ENCODE measurements around the gene NT5DC3.

The NT5DC3 gene

DNA sequence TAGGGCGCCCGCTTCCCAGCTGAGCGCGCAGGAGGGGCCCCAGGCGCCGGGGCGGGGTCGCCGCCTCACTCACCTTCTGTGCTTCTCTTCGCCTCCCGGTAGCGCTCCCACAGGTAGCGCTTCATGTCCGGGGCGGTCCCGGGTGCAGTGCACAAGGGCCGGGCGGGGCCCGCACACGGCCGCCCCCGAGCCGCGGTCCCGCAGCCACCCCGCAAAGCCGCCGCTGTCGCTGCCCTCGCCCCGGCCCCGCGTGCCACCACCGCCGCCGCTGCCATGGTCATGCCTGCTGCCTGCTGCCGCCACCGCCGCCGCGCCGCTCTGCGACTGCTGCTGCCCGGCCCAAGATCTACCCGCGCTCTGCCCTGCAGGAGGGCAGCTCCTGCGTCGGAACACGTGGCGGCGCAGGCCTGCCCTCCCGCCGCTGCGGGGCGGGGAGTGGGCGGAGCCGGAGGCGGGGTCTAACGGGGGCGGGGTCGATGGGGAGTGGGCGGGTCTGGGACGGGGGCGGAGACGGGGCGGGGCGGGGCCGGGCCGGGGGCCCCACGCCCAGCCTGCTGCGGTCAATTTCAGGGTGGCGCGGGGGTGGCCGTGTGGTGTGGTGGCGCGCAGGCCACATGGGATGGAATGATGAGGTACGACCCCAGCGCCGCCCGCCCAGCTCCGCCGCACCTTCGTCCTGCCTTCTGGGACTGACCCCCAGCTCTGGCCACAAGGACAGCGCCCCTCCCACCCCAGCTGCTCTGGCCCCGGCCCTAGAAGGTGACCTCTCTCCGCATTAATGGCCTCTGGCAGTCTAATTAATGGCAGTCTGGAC lies at the start of gene NT5DC3:
Gene NT5DC3, minus strand, starts transcription at position 359 of the 814 bp plus-strand sequence. Its CDS starts 78 bp downstream, at position 281.
- DNase-seq (ENCODE audit: low spot score): peak; percentile 95

DNA sequence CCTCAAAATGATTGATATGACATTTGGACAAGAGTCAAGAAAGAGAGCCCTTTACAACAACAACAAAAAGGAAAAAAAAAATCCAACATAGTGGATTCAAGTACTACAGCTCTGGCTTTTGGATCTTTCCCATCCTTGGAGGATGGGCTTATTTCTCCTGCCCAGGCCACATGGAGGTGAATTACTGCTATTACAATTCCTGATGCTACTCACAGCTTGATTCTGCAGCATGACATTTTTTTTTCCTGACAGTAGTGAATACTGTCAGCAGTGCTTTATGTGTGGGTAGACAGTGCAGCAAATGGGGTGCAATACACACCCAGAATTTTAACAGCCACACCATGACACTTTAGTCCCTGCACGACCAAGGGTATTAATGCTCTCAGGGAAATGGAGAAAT lies 46.7 kb upstream of the NT5DC3 start:
- DNase-seq (ENCODE audit: low spot score): no peak

DNA sequence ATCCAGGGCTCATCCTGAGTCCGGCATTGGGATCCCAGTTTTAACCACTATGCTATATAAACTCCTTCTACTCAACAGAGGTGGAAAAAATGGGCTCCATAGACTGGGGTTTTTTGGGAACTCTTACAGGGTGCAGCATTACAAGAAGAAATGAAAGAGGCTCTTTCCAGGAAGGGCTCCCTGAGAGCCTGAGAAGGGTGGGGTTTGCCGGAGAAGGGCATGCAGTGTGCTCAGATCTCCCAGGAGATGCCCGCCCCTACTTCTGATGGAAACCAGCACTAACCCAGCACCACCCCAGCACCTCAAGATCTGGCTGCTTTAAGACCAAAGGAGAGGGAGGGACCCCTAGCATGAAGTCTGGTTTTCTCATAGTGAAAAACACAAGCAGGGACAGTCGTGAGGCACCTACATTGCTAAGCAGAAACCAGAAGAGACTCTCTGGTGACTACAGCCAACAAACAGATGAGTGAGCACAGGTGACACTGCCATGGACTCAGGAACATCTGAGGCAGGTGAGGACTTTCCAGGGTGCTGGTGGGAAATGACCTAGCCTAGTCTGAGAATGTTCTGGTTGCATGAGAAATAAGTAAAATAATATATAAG lies 45.3 kb upstream of the NT5DC3 start:
- no peak for DNase-seq (ENCODE audit: low spot score)

DNA sequence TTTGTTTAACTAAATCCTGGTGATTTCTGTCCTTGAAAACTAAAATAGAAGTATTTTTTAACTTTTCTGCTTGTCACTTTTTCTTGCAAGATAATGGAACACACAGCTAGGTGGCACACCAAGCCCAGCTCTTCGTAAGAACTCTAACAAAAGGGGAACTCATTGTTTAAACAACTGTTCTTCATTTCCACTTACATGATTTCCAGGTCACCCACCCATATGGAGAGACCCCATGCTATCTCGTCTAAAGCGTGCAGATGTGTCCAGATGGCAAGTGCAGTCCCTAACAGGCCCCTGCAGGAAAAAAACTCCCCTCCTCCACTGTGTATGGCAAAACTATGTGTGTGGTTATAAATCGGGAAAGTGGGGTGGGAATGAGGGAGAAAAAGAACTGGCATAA lies 43.3 kb upstream of the NT5DC3 start:
- DNase-seq (ENCODE audit: low spot score): peak; percentile 74

DNA sequence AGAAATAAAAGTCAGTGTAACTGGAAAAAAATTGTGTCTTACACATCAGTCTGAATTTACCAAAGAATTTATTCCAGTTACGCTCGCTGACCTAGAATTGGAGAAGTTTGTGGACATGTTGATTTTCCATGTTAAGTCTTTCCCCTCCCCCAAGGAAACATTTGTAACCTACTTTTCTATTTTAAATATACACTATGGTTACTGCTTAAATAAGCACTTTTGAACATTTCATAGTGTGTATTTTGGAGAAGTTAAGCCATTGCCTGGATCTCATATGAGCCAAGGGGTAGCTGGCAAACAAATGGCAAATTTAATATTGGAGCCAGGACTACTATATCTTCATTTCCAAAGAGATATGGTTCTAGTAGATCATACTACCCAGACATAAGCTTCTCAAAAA lies 42.9 kb upstream of the NT5DC3 start:
- DNase-seq (ENCODE audit: low spot score): no peak

DNA sequence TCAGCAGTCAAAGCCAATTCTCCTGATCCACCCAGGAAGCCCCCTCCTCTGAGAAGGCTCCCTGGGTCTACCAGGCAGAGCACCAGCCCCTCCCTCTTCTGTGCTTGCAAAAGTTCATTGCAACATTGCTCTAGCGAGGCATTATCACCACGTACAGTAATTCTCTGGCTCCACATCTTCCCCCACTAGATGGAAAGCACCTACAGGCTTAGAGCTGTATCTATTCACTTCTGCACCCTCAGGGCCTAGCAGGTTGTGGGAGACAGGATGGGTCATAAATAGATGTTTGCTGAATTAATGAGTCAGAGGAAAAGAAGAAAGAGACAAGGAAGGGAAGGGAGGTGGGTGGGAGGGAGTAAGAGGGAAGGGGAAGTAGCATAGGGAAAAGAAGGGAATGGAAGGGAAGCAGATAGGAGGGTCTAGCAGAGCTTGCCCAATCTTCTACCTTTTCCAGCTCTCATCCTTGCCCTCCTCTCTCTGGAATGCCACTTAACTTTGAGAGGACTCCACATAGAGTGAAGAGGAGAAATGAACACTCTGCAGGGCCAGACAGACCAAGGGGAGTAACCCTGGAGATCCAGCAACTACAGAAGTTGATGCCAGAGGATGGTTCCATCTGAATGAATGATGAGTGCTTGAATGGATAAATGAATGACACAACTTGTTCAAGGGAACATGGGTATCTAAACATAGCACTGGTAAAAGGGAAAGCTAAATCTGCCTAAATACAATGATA lies 42.0 kb upstream of the NT5DC3 start:
- DNase-seq (ENCODE audit: low spot score): no peak

DNA sequence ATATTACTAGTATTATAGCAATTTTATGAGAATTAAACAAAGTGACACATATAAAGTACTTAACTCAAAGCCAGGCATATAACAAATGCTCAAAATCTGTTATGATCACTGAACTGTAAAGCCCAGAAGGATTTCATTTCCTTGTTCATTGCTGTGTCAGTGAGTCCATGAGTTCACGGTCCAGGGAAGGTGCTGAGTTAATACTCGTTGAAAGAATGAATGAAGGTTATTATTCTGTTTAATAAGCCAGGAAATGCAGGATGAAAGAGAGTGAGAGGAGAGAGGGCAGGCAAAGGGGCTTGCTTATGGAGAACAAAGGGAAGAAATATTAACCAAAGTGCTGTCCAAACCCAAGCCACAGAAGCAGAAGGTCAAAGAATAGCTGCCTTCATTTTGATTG lies 40.2 kb upstream of the NT5DC3 start:
- no peak for DNase-seq (ENCODE audit: low spot score)

DNA sequence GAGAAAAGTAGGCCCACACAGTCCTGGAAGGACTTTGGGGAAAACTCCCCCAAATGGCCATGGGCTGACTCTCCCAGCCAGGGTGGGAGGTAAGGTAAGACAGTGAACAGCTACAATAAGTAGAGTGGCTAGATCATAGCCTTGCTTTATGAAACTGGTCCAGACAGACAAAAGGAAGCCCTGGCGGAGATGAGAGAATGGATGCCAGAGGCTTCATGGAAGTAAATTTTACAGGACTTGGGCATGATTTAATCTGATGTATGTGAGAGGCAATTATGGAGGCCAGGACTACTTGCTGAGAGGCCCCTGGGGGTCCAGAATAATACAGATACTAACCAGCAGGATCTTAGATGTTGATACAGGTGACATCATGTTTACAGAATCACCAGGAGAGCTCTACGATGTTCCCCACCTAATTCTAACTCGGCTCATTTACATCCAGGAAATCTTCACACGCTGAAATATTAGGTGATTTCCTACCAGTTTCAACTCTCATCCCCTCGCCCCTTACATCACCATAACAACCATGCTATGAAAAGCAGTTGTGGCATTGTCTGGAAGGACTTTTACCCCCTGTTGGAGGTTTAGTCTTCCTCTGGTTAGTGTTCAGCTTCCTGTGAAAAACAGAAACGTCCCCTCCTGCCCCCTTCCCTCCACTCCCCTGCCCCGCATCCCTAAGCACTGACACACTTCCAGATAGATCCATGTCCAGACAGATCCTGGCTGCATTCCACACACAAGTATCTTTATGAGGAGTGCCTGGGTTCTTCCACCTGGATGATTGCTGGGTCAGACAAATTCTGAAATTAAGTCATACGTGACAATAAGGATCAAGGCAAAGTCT lies 39.5 kb upstream of the NT5DC3 start:
- no peak for DNase-seq (ENCODE audit: low spot score)

DNA sequence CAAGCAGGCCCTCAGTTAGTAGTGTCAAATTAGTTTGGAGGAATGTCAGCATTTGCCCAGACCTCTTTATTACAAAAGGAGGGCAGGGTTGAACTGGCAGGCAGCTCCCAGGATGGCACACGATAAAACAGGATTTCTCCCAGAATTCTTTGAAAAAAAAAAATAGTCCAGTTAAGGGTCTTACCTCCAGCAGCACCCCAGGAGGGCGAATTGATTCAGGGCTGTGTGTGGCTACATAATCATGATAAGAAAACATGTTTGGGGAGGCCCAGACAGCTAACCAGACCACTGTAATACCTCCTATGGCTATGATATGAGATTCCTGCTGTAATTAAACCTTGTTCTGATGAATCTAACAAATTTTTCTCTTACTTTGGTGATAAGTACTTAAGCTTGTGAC lies 38.8 kb upstream of the NT5DC3 start:
- no peak for DNase-seq (ENCODE audit: low spot score)

DNA sequence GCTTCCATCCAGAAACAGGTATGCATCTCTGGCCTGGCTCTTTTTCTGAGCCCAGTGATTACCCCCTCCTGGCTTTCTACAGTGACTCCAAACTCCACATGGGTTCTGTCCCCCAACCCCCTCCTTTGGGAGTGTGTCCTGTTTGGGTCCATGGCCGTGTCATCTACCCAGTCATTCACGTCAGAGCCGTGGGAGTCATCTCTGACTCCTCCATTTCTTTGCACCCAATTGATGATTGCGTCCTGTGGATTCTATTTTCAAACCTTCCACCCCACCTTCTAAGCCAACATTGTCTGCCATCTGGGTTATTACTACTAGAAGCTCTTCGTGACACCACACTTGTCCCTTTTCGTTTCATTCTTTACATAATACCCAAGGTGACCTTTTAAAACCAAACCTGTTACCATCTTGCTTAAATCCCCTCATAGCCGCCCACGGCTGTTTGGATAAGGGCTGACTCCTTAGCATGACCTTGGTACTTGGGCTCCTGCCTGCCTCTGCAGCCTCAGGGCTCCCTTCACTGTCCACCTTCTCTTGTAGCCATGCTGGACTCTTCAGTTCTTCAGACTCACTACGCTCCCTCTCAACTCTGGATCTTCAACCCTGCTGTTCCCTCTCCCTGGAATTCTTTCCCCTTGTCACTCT lies 38.1 kb upstream of the NT5DC3 start:
- DNase-seq (ENCODE audit: low spot score): no peak

DNA sequence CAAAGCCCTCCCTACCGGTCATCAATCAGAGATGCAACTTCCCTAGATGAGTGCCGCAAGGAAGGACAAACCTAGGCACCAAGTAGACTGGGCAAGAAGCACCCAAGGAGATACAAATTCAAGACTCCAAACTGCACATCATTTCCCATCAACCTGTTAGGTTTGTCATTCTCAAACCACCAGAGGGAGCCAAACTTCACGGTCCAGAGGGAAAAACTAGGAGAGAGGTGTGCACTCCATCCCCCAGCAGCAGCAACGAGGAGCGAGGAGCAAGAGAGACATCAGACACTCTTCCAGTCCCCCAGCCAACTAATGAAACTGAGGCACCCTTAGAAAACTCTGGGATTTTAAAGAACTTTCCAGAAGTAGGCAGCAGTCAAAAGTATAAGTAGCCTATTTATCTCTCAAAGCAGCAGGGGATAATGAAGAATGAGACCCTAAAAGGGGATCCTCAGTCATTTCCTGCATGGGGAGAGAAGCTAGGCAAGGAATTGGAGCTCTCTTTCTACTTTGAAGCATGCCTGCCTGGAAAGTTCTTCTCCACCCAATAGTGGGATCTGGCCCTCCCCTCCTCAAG lies 37.0 kb upstream of the NT5DC3 start:
- DNase-seq (ENCODE audit: low spot score): peak; percentile 83

DNA sequence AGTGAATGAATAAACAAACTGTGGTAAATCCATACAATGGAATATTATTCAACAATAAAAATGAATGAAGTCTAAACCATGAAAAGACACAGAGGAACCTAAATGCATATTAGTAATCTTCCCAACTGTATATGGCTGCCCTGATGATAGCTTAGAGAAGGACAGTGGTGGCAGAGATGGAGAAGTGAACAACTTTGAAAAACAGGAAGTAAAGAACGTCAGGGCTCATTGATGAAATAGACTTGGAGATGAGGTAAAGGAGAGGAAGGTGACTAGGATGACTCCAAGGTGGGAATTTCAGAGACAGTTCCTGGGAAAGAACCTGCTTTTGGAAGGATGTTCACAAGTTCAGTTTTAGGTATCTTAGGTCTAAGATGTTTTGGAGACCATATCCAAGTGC lies 36.3 kb upstream of the NT5DC3 start:
- DNase-seq (ENCODE audit: low spot score): no peak

DNA sequence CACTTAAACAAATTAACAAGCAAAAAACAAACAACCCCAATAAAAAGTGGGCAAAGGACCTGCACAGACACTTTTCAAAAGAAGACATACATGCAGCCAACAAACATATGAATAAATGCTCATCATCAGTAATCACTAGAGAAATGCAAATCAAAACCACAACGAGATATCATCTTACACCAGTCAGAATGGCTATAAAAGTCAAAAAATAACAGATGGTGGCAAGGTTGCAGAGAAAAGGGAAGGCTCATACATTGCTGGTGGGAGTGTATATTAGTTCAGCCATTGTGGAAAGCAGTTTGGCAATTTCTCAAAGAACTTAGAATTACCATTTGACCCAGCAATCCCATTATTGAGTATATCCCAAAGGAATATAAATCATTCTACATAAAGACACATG lies 34.6 kb upstream of the NT5DC3 start:
- no peak for DNase-seq (ENCODE audit: low spot score)

DNA sequence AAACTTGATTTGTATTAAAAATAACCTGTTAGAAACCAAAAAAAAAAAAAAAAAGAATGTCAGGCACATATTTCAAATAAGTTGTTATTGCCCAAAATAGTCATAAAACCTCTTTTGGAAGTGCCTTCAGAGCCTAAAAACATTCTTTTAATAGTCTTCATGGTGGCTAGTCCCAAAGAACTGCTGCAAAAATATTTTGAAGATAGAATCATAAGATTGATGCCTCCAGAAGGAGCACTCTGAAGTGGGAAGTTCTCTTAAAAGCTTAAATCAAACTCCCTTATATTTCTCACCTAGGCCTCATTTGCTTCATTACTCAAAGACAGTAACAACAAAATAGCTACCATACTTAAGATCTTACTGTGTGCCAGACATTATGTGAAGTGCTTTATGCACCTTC lies 27.2 kb upstream of the NT5DC3 start:
- DNase-seq (ENCODE audit: low spot score): peak; percentile 25

DNA sequence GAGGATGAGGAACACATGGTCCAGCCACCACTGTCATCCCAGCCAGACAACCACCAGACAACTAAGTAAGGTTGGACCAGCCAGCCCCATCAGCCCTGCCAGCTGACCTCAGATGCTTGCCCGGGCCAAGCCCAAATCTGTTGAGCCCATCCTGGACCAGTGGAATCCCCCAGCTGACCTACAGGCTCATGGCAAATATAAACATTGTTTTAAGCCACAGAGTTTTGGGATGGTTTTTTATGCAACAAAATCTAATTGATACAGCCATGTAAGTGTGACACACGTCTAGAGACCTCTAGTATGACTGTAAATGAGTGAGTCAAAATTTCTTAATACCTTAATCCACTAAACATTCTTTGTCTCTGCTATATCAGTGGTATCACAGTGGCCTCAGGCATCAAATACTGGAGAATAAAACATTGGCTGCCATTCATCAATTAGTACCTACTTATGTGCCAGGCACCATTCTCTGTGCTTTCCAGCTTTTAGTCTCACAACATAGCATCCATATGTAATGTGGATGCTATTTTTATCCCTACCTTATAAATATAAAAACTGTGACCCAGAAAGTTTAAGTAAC lies 24.2 kb upstream of the NT5DC3 start:
- no peak for DNase-seq (ENCODE audit: low spot score)

DNA sequence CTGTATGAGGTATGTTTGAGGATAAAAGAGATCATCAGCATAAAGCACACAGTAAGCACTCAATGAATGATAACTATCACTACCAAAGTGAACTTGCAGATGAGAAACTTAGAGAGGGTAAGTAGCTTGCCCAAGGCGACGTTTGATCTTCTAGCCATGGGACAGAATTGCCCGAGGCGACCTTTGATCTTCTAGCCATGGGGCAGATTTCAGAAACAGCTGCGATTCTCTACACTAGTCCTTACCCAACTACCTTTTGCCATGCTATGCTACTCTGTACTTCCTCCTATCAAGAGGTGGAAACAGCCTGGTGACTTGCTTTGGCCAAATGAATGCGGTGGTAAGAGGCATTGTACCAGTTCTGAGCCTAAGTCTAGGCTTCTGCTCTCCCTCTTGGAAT lies 23.7 kb upstream of the NT5DC3 start:
- DNase-seq (ENCODE audit: low spot score): no peak

DNA sequence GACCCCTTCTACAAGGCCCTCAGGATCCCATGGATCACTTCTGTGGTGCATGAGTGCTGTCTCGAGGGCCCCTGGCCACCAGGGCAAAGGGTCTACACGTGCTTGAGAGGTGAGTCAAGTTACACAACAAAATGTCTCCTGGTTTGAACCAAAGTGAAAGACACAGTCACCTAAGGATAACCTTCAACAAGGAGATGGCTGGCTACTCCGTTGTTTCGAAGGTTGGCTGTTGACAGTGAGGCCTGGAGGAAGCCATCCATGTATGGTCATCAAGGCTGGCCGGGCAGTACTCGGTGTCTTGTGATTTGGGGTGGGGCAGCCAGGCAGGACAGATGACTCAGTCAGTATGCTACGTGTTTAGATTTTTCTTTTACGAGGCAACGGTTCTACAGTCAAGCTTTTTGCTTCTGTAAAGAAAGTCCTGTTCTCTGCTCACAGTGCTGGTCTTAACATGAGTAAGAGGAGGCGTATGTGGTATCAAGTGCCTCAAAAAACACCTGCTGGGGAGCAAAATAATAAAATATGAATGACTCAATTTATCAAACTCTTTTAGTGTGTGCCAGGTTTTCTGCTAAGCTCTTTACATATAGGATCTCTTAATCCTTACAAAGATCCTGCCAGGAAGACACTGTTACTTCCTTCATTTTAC lies 18.0 kb upstream of the NT5DC3 start:
- peak; percentile 94 for DNase-seq (ENCODE audit: low spot score)

DNA sequence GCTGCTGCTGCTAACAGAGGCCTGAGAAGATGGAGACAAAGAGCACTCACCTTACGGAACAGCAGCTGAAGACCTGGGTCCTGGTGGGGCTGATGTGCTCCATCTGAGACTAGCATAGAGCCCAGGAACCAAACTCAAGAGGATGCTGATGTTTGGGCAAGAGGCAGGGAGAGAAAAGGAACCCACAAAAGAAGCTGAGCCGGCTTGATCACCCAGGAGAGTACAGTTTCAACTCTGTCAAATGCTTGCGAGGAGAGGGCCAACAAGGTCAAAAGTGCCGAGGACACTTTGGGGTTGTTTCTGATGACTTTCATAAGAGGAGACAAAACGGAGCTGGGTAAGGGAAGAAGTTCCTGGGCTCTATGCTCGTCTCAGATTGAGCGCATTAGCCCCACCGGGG lies 17.3 kb upstream of the NT5DC3 start:
- DNase-seq (ENCODE audit: low spot score): no peak

DNA sequence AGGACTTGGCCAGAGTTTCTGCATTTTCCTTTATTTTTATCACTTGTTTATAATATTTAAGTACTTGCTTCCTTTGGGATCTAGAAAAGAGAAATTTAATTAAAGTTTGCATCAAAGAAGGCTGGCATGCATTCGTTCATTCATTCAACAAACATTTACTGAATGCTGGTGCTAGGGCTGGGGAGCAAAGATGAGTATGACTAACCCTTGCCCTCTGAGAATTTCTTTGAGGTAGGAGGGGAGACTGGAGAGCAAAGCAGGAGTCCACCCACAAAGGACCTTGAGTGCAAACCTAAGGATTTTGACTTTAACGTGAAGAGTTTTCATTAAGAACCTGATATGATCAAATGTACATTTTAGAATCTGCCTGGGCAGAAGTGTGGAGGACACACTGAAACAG lies 16.1 kb upstream of the NT5DC3 start:
- DNase-seq (ENCODE audit: low spot score): no peak

DNA sequence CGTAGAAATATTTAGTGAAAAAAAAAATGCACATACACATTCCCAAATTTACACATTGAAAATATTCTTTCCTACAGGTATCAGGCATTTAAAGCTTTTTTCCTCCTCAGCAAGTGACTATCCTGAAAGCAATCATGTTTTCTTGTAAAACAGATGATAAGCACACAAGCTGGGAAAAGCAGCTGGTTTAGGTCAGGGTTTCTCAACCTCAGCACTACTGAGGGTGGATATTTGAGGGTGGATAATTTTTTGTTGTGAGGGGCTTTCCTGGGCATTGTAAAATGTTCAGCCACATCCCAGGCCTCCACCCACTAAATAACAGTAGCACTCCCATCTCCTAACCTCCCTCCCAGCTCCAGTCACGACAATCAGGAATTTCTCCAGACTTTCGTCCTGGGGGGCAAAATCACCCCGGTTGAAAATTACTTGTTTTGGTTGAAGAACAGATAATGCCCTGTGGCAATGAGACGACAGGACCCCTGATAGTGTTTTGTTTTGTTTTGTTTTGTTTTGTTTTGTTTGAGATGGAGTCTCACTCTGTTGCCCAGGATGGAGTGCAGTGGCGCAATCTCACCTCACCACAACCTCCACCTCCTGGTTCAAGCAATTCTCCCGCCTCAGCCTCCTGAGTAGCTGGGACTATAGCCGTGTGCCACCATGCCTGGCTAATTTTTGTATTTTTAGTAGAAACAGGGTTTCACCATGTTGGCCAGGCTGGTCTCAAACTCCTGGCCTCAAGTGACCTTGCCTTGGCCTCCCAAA lies 15.0 kb upstream of the NT5DC3 start:
- DNase-seq (ENCODE audit: low spot score): no peak
